OCI-LY7 (cell line): ENCODE results near the gene SYT7.

Source experiments
- CTCF ChIP-seq: fragments of 200-600 bp; sonication (generic); conservative IDR thresholded peaks from 2 replicates; pipeline ENCODE4 v1.5.1; 2014; ENCODE audit warnings: mild to moderate bottlenecking, antibody characterized with exemption, low read length, moderate library complexity, mixed read lengths
- EZH2phosphoT487 ChIP-seq: fragments of 200-600 bp; sonication (generic); IDR thresholded peaks from 2 replicates; pipeline ENCODE4 v1.6.1; 2018; ENCODE audit warnings: low read depth, borderline replicate concordance, mild to moderate bottlenecking, mixed run types, antibody characterized with exemption, low read length, moderate library complexity, mixed read lengths

GRCh38 chr11:61577383-61578118 lies 3.3 kb downstream of the SYT7 start:
- TF ChIP-seq CTCF: no peak
- no peak for TF ChIP-seq EZH2phosphoT487
